Right forelimb (tissue), 1 donor: ENCODE results near the gene CLMN.

Experiments used
- DNase-seq: peaks from one replicate; pipeline ENCODE4 v3.0.0-alpha.2; 2018

The CLMN gene

GRCh38 chr14:95320078-95320895 is 579 bp upstream of the CLMN start:
- peak; percentile 54 for DNase-seq

GRCh38 chr14:95318399-95319311 is 1.1 kb downstream of the CLMN start:
- no peak for DNase-seq

- no peak for DNase-seq
These were observed 1.8 kb downstream of the CLMN start for GRCh38 chr14:95317817-95318343.

GRCh38 chr14:95316821-95317220 is 2.9 kb downstream of the CLMN start:
- no peak for DNase-seq

- DNase-seq = no peak
These were observed 4.1 kb downstream of the CLMN start for GRCh38 chr14:95315579-95315978.

GRCh38 chr14:95315156-95315555 is 4.6 kb downstream of the CLMN start:
- no peak for DNase-seq

GRCh38 chr14:95314609-95315008 is 5.1 kb downstream of the CLMN start:
- no peak for DNase-seq

GRCh38 chr14:95313707-95314106 is 6.0 kb downstream of the CLMN start:
- DNase-seq = no peak

- DNase-seq = no peak
These were observed 6.5 kb downstream of the CLMN start for GRCh38 chr14:95313190-95313589.

- DNase-seq = no peak
These were observed 7.4 kb downstream of the CLMN start for GRCh38 chr14:95312311-95312710.

GRCh38 chr14:95311752-95312151 is 8.0 kb downstream of the CLMN start:
- no peak for DNase-seq

GRCh38 chr14:95310635-95311380 is 8.9 kb downstream of the CLMN start:
- DNase-seq = no peak

- DNase-seq = no peak
These were observed 10.3 kb downstream of the CLMN start for GRCh38 chr14:95309261-95310051.

GRCh38 chr14:95308073-95308472 is 11.6 kb downstream of the CLMN start:
- no peak for DNase-seq

GRCh38 chr14:95307402-95308041 is 12.2 kb downstream of the CLMN start:
- DNase-seq = no peak

GRCh38 chr14:95305940-95306339 is 13.8 kb downstream of the CLMN start:
- no peak for DNase-seq

- no peak for DNase-seq
These were observed 14.6 kb downstream of the CLMN start for GRCh38 chr14:95305145-95305544.

- DNase-seq = no peak
These were observed 15.4 kb downstream of the CLMN start for GRCh38 chr14:95304342-95304741.

GRCh38 chr14:95303552-95303951 is 16.2 kb downstream of the CLMN start:
- DNase-seq = peak; percentile 15

- DNase-seq = peak; percentile 34
These were observed 16.8 kb downstream of the CLMN start for GRCh38 chr14:95302667-95303506.
